Activated T-helper 1 cell treated with anti-CD3 and anti-CD28 coated beads, Interleukin-12 subunit alpha, Interleukin-12 subunit beta, Interleukin-2, Interleukin-4 antibody, amounts not matched to agents 30 ng/mL and 10 ng/mL and 1 ng/mL, durations not matched to agents 14 hours and 24 hours and 36 hours (primary cell): Measurements from ENCODE around the gene ARMC9. TPM values are rescaled to one million over a fixed set of nuclear protein-coding genes. Genes with fewer than 3 reads are reported as not detected.
"Not testable (repeated sequence)": the region's sequence is repeated elsewhere in the genome, so short reads cannot be mapped to it uniquely, and the experiment has no call there.

Experiments
- DNase-seq: peaks from one replicate; pipeline ENCODE4 v3.0.0; 2021; ENCODE audit warnings: low spot score
- H3K27ac Mint-ChIP-seq: one replicate; pipeline ENCODE4 v1.8.0; 2021; ENCODE audit warnings: mild to moderate bottlenecking, mixed read lengths
- H3K27me3 Mint-ChIP-seq: one replicate; pipeline ENCODE4 v1.8.0; 2022; ENCODE audit warnings: mild to moderate bottlenecking, moderate library complexity, mixed read lengths; ENCODE audit not compliant: insufficient read depth
- H3K36me3 Mint-ChIP-seq: one replicate; pipeline ENCODE4 v1.8.0; 2021; ENCODE audit warnings: low read depth, mixed read lengths
- H3K4me1 Mint-ChIP-seq: one replicate; pipeline ENCODE4 v1.8.0; 2021; ENCODE audit warnings: low read depth, mixed read lengths
- H3K4me3 Mint-ChIP-seq: one replicate; pipeline ENCODE4 v1.8.0; 2021; ENCODE audit warnings: mild to moderate bottlenecking, moderate library complexity, mixed read lengths
- H3K9me3 Mint-ChIP-seq: one replicate; pipeline ENCODE4 v1.8.0; 2021; ENCODE audit warnings: mixed read lengths
- intact Hi-C: fragments of 100-400 bp; cut with micrococcal nuclease; formaldehyde crosslinking; loops from one replicate; pipeline ENCODE4 v1.15.1; 2024
- total RNA-seq: library from RNA; stranded (reverse); gene quantifications from 2 replicates; pipeline ENCODE4 v1.2.3, GENCODE V29; 2022

ARMC9 gene
- total RNA-seq, 1 donor from 2014 or later: 3.8 TPM

DNA sequence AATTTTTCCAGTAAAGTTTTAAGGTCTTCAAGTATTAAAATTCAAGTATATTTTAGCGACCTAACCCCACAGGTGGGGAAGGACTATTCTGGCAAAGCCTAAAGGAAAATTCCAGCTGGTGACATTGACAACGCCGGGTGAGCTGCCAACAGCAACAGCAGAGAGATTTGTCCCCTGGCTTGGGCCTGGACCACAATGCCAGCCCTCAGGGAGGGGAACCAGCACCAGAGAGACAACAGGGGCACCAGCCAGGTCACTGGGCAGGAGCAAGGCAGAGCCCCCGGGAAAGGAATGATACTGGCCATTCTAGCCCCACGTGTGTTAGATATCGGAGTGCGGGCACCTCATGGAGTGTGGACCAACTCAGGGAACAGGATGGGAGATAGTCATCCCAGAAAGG lies 95.7 kb downstream of the ARMC9 start:
- intact Hi-C loops: no loop called here
- Mint-ChIP-seq H3K27me3 (peaks cover 5% of the 10 kb centered on the region), H3K9me3 (no peaks in the 10 kb centered on the region), H3K4me1 (no peaks in the 10 kb centered on the region), H3K4me3 (no peak overlapping the region), H3K36me3 (no peaks in the 10 kb centered on the region), H3K27ac (no peak overlapping the region)
- DNase-seq: no peak

DNA sequence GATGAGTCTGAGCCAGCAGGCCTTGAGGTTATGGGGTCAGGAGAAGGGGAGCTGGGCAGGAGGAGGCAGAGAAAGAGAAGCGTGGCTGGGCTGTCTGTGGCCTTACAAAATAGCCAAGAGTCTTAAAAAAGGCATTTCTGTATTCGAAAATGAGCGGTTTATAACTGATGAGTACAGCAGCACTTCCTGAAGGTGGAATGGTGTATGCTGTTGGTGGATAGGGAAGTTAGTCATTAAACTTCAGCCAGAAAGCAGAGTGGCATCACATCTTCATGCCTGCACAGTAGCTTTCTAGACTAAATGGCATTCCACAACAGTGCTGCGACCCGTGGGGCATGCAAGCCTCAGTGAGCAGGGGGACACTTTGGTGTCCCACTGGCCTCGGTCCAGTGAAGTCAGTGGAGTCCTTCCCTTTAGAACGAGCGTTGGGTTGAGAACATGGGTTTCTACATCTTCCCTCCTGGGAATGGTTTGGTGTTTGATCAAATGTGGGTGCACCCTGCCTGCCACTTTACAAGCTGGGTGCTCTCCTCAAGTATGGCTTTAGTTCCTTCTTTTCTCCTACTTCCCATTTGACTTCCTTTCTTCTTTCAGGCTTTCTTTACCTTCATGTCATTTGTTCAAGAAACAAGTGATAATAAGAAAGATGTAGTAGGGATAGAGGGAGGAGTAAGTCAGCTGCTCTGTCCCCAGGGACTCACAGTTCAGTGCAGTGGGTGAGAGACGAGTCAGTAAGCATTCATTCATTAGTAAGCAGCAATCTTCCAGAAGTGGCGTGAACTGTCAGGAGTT lies 96.3 kb downstream of the ARMC9 start:
- intact Hi-C loops: no loop called here
- no peaks in the 10 kb centered on the region for H3K36me3 Mint-ChIP-seq
- H3K9me3 Mint-ChIP-seq: no peaks in the 10 kb centered on the region
- peaks cover 5% of the 10 kb centered on the region for H3K27me3 Mint-ChIP-seq
- H3K4me3 Mint-ChIP-seq: no peak overlapping the region
- H3K4me1 Mint-ChIP-seq: no peaks in the 10 kb centered on the region
- DNase-seq: no peak
- H3K27ac Mint-ChIP-seq: no peak overlapping the region

DNA sequence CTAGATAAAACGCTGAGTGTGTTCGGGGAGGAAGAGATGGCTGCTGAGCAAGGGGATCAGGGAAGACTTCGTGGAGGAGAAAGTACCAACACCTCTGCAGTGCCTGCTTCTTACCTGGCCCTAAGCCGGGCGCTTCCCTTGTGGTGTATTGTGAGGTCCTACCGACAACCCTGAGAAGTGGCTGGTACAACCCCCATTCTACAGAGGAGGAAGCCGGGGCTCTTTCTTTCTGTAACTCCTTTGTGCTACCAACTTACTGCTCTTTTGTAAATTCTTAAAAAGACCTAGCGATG lies 96.9 kb downstream of the ARMC9 start:
- H3K9me3 Mint-ChIP-seq: no peaks in the 10 kb centered on the region
- no peak overlapping the region for H3K4me3 Mint-ChIP-seq
- no peaks in the 10 kb centered on the region for H3K4me1 Mint-ChIP-seq
- intact Hi-C loops: no loop called here
- H3K27ac Mint-ChIP-seq: no peak overlapping the region
- no peaks in the 10 kb centered on the region for H3K36me3 Mint-ChIP-seq
- peaks cover 5% of the 10 kb centered on the region for H3K27me3 Mint-ChIP-seq
- no peak for DNase-seq

DNA sequence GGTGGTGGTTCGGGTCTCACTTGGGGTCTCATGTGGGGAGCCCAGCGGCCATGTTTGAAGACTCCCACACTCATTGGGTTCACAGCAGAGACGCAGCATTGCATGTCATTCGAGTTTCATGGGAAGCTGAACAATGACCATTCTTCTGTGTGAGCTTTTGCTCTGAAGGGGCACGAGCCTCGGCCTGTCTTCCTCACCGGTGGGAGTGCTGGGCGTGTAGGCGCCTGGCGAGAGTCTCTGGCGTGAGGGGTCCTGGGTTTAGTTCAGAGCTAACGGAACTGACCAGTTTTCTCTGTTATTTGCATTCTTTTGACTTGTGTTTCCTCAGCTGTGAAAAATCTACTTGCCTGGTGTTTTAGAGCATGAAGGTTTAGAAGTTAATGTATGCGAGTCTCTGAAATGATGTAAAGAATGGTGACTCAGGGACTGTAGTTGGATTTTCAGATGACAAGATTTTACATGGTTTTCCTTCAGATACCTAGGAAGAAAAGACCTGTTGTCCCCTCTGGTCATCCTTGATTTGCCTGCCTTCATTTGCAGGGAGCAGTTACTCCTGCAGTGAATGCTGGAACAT lies 98.1 kb downstream of the ARMC9 start:
- Mint-ChIP-seq H3K4me1 (no peaks in the 10 kb centered on the region), H3K36me3 (no peaks in the 10 kb centered on the region), H3K27me3 (peaks cover 5% of the 10 kb centered on the region), H3K9me3 (no peaks in the 10 kb centered on the region), H3K27ac (no peak overlapping the region), H3K4me3 (no peak overlapping the region)
- intact Hi-C loops: loop anchor here (2.0 kb wide), 1 partner anchor 108 kb away; no protein-coding TSS in a partner anchor
- no peak for DNase-seq

DNA sequence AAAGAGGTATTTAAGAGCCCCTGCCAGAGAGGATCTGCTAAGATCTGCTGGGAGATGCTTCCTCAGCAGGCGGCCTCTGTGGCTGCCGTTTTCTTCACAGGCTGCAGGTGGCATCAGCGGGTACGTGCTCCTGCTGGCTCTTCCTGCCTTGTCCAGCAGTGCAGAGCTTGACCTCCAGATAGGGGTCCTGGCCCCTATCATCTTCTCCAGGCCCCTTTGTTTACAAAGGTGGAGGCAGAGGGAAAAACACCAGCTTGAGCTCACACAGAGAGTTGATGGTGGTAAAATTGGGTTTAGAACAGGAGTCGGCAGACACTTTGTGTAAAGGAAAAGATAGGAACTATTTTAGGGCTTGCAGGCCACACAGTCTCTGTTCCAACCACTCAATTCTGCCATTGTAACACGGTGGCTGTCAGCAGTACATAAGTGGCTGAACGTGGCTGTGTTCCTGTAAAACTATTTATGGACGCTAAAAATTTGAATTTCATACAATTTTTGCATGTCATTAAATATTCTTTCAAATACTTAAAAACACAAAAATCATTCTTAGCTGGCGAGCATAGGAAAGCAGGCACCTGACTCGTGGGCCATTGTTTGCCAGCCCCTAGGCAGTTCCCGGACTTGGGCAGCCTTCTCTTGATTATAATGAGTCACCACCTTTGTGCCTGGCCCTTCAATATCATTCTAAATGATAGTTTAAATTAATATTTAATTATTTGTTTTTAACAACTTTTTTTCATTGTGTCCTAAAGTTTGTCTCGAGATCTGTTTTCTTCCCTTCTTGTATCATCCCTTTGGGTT lies 98.9 kb downstream of the ARMC9 start:
- Mint-ChIP-seq H3K27me3 (peaks cover 5% of the 10 kb centered on the region), H3K36me3 (no peaks in the 10 kb centered on the region), H3K9me3 (no peaks in the 10 kb centered on the region), H3K4me1 (no peaks in the 10 kb centered on the region), H3K4me3 (no peak overlapping the region), H3K27ac (no peak overlapping the region)
- DNase-seq: peak; percentile 9
- intact Hi-C loops: loop anchor here (1.0 to 2.0 kb wide), 3 partner anchors 107 to 155 kb away; no protein-coding TSS in a partner anchor

DNA sequence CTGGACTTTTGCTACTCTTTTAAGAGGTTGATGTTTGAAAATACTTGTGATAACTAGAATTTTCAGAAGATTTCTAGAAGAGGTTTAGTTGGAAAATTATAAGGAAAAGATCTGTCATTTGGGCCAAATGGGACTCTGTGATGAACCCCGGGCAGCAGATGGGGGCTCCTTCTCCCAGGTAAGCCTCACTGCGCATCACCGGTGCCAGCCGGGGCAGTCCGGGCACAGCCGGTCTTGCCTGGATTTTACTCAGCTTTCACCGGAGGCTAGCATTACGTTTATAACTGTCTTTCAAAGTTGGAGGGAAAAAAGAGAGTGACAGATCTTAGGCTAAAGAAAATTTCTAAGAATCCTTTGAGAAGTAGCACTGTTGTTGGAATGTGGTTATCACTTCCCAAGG lies 99.7 kb downstream of the ARMC9 start:
- Mint-ChIP-seq H3K4me3 (no peak overlapping the region), H3K36me3 (no peaks in the 10 kb centered on the region), H3K4me1 (no peaks in the 10 kb centered on the region), H3K27ac (no peak overlapping the region), H3K27me3 (peaks cover 5% of the 10 kb centered on the region), H3K9me3 (no peaks in the 10 kb centered on the region)
- no peak for DNase-seq
- intact Hi-C loops: no loop called here

DNA sequence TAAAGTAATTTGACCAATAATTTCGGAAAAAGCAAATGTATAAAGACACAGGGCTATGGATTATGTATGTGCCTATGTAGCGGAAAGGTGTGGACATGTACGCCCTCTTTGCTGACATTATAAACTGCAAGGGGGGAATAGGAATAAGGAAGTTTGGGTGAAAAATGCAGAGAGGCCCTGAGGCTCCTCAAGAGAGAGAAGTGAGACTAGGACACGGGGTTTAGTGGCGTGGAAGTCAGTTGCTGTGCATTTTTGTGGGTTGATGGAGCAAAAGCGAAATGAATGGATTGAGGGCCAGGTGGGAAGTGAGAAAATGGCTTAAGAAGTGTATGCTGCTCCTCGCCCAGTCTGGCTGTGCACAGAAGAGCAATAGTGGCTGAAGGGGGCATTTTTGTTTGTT lies 100.8 kb downstream of the ARMC9 start:
- Mint-ChIP-seq H3K4me1 (no peaks in the 10 kb centered on the region), H3K36me3 (no peaks in the 10 kb centered on the region), H3K4me3 (no peak overlapping the region), H3K27me3 (peaks cover 5% of the 10 kb centered on the region), H3K27ac (no peak overlapping the region), H3K9me3 (no peaks in the 10 kb centered on the region)
- no peak for DNase-seq
- intact Hi-C loops: no loop called here

DNA sequence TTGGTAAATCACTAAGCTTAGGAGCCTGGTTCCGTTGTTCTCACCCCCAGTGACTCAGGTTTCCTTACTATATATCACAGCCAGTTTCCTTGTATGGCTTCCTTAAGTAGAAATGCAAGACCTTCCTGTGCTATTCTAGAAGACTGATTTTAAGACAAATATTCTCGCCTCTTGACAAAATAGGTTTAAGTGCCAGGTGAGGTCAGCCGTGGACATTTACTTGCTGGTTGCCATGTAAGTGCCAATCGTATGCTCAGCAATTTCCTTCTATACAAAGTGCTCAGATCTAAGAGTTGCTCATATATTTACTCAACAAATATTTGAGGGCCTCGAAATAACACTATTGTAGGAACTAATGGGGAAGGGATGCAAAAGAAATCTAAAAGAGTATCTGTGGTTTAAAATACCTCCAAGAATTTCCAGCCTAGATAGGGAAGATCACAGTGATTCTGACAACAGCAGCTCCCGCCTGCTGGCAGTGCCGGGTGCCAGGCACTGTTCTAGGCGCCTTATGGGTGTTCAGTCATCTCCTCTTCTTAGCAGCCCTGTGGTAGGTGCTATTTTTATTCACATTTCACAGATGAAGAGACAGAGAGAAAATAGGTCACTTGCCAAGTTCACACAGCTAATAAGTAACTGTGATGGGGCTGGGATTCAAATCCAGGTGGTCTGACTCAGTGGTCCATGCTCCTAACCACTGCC lies 101.7 kb downstream of the ARMC9 start:
- Mint-ChIP-seq H3K9me3 (no peaks in the 10 kb centered on the region), H3K4me1 (no peaks in the 10 kb centered on the region), H3K27ac (no peak overlapping the region), H3K4me3 (no peak overlapping the region), H3K27me3 (peaks cover 5% of the 10 kb centered on the region), H3K36me3 (no peaks in the 10 kb centered on the region)
- DNase-seq: no peak
- intact Hi-C loops: no loop called here

DNA sequence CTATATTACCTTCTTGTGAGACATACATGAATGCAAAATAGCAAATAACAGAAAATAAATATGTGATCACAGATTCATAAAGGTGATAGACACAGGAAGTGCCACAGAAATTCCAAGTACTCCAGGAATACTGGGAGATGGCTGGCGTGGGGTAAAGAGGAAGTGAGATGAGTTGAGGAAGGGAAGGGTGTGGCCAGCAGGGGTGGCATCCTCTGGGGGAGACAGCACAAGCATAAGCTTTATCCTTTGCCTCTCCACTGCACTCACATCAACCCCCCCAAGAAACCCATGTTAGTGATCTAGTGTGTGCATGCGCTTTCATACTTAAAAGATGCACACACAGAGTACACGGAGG lies 102.3 kb downstream of the ARMC9 start:
- peaks cover 5% of the 10 kb centered on the region for H3K27me3 Mint-ChIP-seq
- no peak for DNase-seq
- H3K9me3 Mint-ChIP-seq: no peaks in the 10 kb centered on the region
- no peaks in the 10 kb centered on the region for H3K4me1 Mint-ChIP-seq
- H3K36me3 Mint-ChIP-seq: no peaks in the 10 kb centered on the region
- H3K27ac Mint-ChIP-seq: no peak overlapping the region
- no peak overlapping the region for H3K4me3 Mint-ChIP-seq
- intact Hi-C loops: no loop called here

DNA sequence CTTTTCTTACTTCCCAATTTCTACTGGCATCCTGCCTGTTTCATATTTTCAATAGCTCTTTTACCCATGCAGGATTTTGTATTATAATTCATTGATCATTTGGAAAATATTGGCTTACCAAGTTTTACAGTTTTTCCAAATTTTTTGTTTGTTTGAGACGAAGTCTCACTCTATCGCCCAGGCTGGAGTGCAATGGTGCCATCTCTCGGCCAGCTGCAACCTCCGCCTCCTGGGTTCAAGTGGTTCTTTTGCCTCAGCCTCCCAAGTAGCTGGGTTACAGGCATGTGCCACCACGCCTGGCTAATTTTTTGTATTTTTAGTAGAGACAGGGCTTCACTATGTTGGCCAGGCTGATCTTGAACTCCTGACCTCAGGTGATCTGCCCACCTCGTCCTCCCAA lies 105.8 kb downstream of the ARMC9 start:
- H3K27me3 Mint-ChIP-seq, DNase-seq, H3K9me3 Mint-ChIP-seq, H3K36me3 Mint-ChIP-seq, H3K27ac Mint-ChIP-seq, intact Hi-C loops, H3K4me1 Mint-ChIP-seq, H3K4me3 Mint-ChIP-seq: not testable (repeated sequence)

DNA sequence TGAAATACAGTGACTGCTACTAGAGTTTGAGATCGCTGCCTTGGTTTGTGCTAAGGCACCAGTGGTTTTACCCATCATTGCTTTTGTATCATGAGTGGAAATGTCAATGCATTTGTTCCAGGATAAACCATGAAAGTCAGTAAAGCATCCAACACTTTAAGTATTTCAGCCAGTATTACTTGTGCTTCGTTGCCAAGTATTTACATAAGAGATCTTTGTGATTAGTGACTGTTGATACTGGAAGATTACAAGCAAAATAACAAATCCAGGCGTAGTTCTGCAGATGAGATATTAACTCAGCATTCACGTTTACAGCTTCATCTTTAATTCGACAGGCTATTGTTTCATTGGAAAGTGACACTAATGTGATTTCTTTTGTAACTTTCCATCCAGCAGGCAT lies 106.8 kb downstream of the ARMC9 start:
- Mint-ChIP-seq H3K27me3 (peaks cover 2% of the 10 kb centered on the region), H3K27ac (no peak overlapping the region), H3K4me3 (no peak overlapping the region), H3K4me1 (no peaks in the 10 kb centered on the region), H3K9me3 (no peaks in the 10 kb centered on the region), H3K36me3 (no peaks in the 10 kb centered on the region)
- intact Hi-C loops: no loop called here
- no peak for DNase-seq

DNA sequence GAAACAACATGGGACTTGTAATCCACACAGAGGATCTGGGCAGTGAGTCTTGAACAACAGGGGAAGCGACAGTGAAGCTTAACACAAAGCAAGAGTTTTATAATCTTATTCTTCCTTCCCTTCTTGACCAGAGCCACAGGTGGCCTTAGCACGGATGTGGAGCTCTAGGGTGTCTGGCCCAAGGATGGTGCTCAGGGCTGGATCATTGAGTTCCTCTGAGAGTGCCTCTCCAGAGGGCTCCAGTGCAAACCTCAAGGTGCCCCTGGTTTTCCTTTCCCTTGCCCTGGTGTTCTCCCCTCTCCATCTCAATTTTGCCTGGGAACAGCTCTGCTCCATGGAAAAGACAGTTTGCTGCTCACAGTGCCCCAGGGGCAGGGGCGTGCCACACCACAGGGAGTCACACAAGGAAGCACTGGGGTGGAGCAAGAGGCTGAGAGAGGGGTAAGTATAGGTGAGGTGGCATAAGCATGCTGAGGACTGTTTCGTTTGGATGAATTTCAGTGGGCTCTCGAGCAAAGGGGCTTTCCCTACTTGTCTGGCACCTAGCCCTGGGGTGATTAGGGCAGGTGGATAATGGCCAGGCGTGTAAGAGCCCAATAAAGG lies 108.5 kb downstream of the ARMC9 start:
- Mint-ChIP-seq H3K4me3 (no peak overlapping the region), H3K27ac (no peak overlapping the region), H3K9me3 (no peaks in the 10 kb centered on the region), H3K4me1 (no peaks in the 10 kb centered on the region), H3K27me3 (peaks cover 2% of the 10 kb centered on the region), H3K36me3 (no peaks in the 10 kb centered on the region)
- intact Hi-C loops: no loop called here
- DNase-seq: no peak
